Breast epithelium (tissue), 3 donors: ENCODE data around the gene ARHGAP26.

Experiments used
- CTCF ChIP-seq, 3 donors: fragments of 450-650 bp; IDR thresholded peaks; one replicate each; pipeline ENCODE4 v1.5.1; 2016 to 2017; ENCODE audit warnings: antibody characterized with exemption in 3 of 3, mild to moderate bottlenecking in 3 of 3, moderate library complexity in 3 of 3
- POLR2A ChIP-seq: fragments of 450-650 bp; IDR thresholded peaks from one replicate; pipeline ENCODE4 v1.6.1; 2016; ENCODE audit warnings: antibody characterized with exemption, mild to moderate bottlenecking, moderate library complexity
- POLR2AphosphoS5 ChIP-seq, 3 donors: sonication (generic); formaldehyde crosslinking; IDR thresholded peaks; one replicate each; pipeline ENCODE4 v1.6.1; 2017; ENCODE audit warnings: antibody characterized with exemption in 3 of 3

- no peak for TF ChIP-seq CTCF (IDR thresholded peaks at IDR 0.05)
- no peak for TF ChIP-seq POLR2A
- no peak for TF ChIP-seq POLR2AphosphoS5 (IDR thresholded peaks at IDR 0.05)
These were observed 346.6 kb downstream of the ARHGAP26 start for GRCh38 chr5:143116814-143117213.
